Measurements from ENCODE around the gene ANKLE2. TPM values are rescaled to one million over a fixed set of nuclear protein-coding genes. Genes with fewer than 3 reads are reported as not detected.

ANKLE2 gene
- polyA plus RNA-seq, 1 donor from 2014 or later, result 72.3 TPM

- H3K27me3 ChIP-seq (ENCODE audit: insufficient read depth, low read depth, low read length), result no peaks in the 10 kb centered on the region
- H4K20me1 ChIP-seq (ENCODE audit: insufficient read depth), result no peaks in the 10 kb centered on the region
- no peaks in the 10 kb centered on the region for H3K79me2 ChIP-seq (replicated peaks; ENCODE audit: insufficient read depth, low read length)
- no peaks in the 10 kb centered on the region for H3K36me3 ChIP-seq (ENCODE audit: insufficient read depth, low read length)
- no peak overlapping the region for H3K9ac ChIP-seq (ENCODE audit: low read length)
- no peak overlapping the region for H3K27ac ChIP-seq (ENCODE audit: low read length)
- no peak overlapping the region for H3K4me3 ChIP-seq (ENCODE audit: low read length)
- H3K9me3 ChIP-seq (ENCODE audit: low read length), result no peaks in the 10 kb centered on the region
- TF ChIP-seq EP300 (conservative IDR thresholded peaks at IDR 0.05; ENCODE audit: poor library complexity, severe bottlenecking) (no peak), MXI1 (conservative IDR thresholded peaks at IDR 0.05; ENCODE audit: poor library complexity, severe bottlenecking) (no peak), REST (IDR thresholded peaks at IDR 0.05; ENCODE audit: borderline replicate concordance) (no peak), RAD21 (conservative IDR thresholded peaks at IDR 0.05) (no peak)
- H2AFZ ChIP-seq (ENCODE audit: low read depth, low read length), result no peak overlapping the region
- no peak overlapping the region for H3K4me2 ChIP-seq (ENCODE audit: low read length)
- H3K9me2 ChIP-seq (ENCODE audit: insufficient read depth, low read length), result no peaks in the 10 kb centered on the region
- H3F3A ChIP-seq (ENCODE audit: insufficient read depth, low read length, poor library complexity, severe bottlenecking), result no peaks in the 10 kb centered on the region
These were observed 38.4 kb downstream of the ANKLE2 start for GRCh38 chr12:132723015-132723763.

GRCh38 chr12:132720606-132721345, 40.9 kb downstream of the ANKLE2 start:
- no peak overlapping the region for H2AFZ ChIP-seq (ENCODE audit: low read depth, low read length)
- H3K9me3 ChIP-seq (ENCODE audit: low read length), result no peaks in the 10 kb centered on the region
- TF ChIP-seq MXI1 (conservative IDR thresholded peaks at IDR 0.05; ENCODE audit: poor library complexity, severe bottlenecking), result no peak
- TF ChIP-seq RAD21 (conservative IDR thresholded peaks at IDR 0.05), result no peak
- no peak for TF ChIP-seq SMC3 (conservative IDR thresholded peaks at IDR 0.05; ENCODE audit: poor library complexity)
- TF ChIP-seq POLR2AphosphoS5 (IDR thresholded peaks at IDR 0.05), result no peak
- no peaks in the 10 kb centered on the region for H3K79me2 ChIP-seq (replicated peaks; ENCODE audit: insufficient read depth, low read length)
- no peak overlapping the region for H3K4me3 ChIP-seq (ENCODE audit: low read length)
- no peaks in the 10 kb centered on the region for H3K9me2 ChIP-seq (ENCODE audit: insufficient read depth, low read length)
- H3K27me3 ChIP-seq (ENCODE audit: insufficient read depth, low read depth, low read length), result no peaks in the 10 kb centered on the region
- no peak overlapping the region for H3K4me2 ChIP-seq (ENCODE audit: low read length)
- no peaks in the 10 kb centered on the region for H3K36me3 ChIP-seq (ENCODE audit: insufficient read depth, low read length)
- H4K20me1 ChIP-seq (ENCODE audit: insufficient read depth), result no peaks in the 10 kb centered on the region
- no peak overlapping the region for H3K9ac ChIP-seq (ENCODE audit: low read length)
- no peaks in the 10 kb centered on the region for H3F3A ChIP-seq (ENCODE audit: insufficient read depth, low read length, poor library complexity, severe bottlenecking)
- H3K27ac ChIP-seq (ENCODE audit: low read length), result no peak overlapping the region

- TF ChIP-seq MXI1 (conservative IDR thresholded peaks at IDR 0.05; ENCODE audit: poor library complexity, severe bottlenecking) (no peak), TAF1 (IDR thresholded peaks at IDR 0.05; ENCODE audit: low read depth) (no peak), POLR2AphosphoS5 (IDR thresholded peaks at IDR 0.05) (no peak), CTCF (IDR thresholded peaks at IDR 0.05; ENCODE audit: poor library complexity, severe bottlenecking) (no peak), SMC3 (conservative IDR thresholded peaks at IDR 0.05; ENCODE audit: poor library complexity) (no peak), EP300 (conservative IDR thresholded peaks at IDR 0.05; ENCODE audit: poor library complexity, severe bottlenecking) (no peak), RAD21 (conservative IDR thresholded peaks at IDR 0.05) (no peak), REST (IDR thresholded peaks at IDR 0.05; ENCODE audit: borderline replicate concordance) (no peak), EZH2 (IDR thresholded peaks at IDR 0.05; ENCODE audit: borderline replicate concordance, insufficient read depth, low read length, poor library complexity, severe bottlenecking) (no peak)
- no peak overlapping the region for H3K4me3 ChIP-seq (ENCODE audit: low read length)
- no peak overlapping the region for H3K9ac ChIP-seq (ENCODE audit: low read length)
These were observed 41.7 kb downstream of the ANKLE2 start for GRCh38 chr12:132719954-132720324.

More at GRCh38 chr12:132719954-132720324, 41.7 kb downstream of the ANKLE2 start:
- Histone ChIP-seq H3K36me3 (ENCODE audit: insufficient read depth, low read length) (no peaks in the 10 kb centered on the region), H3K27ac (ENCODE audit: low read length) (no peak overlapping the region), H2AFZ (ENCODE audit: low read depth, low read length) (no peak overlapping the region), H3K4me2 (ENCODE audit: low read length) (no peak overlapping the region), H4K20me1 (ENCODE audit: insufficient read depth) (no peaks in the 10 kb centered on the region), H3F3A (ENCODE audit: insufficient read depth, low read length, poor library complexity, severe bottlenecking) (no peaks in the 10 kb centered on the region), H3K9me2 (ENCODE audit: insufficient read depth, low read length) (no peaks in the 10 kb centered on the region), H3K9me3 (ENCODE audit: low read length) (no peaks in the 10 kb centered on the region), H3K27me3 (ENCODE audit: insufficient read depth, low read depth, low read length) (no peaks in the 10 kb centered on the region), H3K79me2 (replicated peaks; ENCODE audit: insufficient read depth, low read length) (no peaks in the 10 kb centered on the region)

Data from neural cell (in vitro differentiated cells).